GM19463 (cell line): ENCODE data around the gene RWDD3.
A peak's percentile ranks its signal among the peaks of the same experiment; 100 is the strongest.

Experiments used
- ATAC-seq: cut with Tn5 transposase; IDR thresholded peaks from one replicate; pipeline ENCODE4 v1.9.1; 2021; ENCODE audit warnings: mild to moderate bottlenecking, moderate library complexity; ENCODE audit not compliant: unreplicated experiment

The RWDD3 gene

DNA sequence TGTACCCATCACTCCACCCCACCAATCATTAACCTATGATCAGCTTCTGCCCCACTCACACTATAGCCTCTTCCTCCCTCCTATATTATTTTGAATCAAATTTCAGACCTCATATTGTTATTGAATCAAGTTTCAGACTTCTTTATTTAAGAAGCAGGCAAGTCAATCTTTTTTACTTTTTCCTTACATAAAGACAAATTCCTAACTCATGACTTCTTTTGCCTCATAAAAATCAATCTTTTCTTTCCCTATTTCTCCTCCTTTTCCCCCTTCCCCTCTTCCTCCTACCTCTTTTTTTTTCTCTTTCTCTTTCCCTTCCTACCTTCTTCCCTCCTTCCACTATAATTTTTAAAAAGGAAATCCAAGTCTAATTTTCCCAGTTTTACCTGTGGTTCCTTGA lies 4.3 kb upstream of the RWDD3 start:
- ATAC-seq: no peak

DNA sequence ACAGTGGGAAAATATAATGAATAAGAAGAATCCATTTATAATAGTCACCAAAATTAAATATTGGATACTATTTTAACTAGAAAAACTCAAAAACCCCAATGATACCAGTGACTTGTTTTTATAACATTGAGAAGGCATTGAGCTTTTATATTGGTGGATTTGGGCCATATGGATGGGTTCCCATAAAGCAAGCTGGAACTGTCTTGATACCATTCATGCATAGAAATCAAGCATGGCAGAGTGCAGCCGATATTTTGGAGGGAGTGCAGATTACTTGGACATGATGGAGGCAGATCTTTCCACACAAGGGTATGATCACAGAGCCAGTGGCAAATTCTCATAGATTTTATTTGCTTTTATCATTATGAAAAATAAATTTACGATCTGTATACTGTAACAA lies 3.8 kb upstream of the RWDD3 start:
- ATAC-seq: no peak

DNA sequence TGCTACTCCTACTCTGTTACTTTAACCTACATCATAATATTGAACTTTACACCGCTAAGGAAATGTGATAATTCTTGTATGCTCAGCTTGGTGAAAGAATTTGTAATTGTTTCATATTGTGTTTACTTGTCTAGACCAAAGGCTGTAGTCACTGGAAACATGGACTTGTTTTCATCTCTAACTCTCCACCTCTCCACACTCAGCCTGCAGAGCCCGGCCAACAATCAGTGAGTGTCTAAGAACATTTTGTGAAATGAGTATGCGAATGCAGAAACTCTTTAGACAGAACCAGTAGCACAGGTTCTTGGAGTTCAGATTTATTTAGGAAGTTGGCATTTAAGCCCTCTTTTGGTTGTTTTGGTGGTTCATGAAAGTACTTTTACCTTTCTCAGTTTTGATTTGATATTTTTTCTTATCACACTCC lies 3.2 kb upstream of the RWDD3 start:
- ATAC-seq: no peak

DNA sequence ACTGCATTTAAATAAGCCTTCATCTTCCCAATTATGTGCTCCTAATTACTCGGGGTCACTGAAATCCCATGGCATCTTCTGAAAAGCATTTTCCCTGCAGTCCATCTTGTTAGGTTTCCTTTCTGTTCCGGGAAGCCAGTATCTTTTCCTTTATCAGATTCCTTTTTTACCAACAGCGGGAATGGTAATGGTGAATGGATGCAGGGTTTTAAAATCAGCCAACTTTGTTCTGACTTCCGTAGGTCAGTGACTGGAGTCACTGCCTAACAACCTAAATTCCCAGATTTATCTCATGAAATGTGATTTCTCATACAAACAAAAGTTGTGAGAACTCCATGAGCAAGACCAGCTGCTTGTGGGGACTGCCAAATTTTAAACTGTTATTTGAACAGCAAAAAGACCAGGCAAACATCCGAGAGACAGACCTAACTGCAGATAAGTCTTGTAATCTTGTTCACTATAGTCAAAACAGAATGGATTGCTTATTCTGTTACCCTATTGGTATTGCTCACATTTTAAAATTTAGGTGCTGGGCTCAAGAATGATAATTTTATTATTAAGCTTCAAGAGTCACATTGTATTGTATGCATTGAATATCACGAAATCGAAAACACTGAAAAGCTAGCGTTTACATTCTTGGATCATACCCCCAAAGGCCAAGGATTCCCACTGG lies 1.2 kb upstream of the RWDD3 start:
- no peak for ATAC-seq

DNA sequence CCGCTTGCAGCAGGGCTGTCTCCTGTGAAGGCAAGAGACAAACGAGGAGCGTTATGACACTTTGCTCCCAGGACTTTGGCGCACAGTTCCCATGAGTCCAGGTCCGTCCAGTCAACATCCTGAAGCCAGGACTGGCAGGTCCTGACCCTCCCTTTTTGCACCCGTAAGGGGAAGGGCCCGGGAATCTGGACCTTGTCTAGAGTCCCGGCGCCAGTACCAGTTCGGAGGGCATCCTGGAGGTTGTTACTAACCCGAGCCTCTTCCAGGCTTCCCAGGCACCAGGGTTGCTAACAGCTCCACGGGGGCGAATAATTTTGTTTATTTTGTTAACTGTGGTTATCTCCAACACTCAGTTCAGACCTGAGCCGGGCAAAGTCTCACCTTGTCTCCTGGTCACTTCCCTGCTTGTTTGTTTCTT lies 682 bp upstream of the RWDD3 start:
- ATAC-seq: no peak

DNA sequence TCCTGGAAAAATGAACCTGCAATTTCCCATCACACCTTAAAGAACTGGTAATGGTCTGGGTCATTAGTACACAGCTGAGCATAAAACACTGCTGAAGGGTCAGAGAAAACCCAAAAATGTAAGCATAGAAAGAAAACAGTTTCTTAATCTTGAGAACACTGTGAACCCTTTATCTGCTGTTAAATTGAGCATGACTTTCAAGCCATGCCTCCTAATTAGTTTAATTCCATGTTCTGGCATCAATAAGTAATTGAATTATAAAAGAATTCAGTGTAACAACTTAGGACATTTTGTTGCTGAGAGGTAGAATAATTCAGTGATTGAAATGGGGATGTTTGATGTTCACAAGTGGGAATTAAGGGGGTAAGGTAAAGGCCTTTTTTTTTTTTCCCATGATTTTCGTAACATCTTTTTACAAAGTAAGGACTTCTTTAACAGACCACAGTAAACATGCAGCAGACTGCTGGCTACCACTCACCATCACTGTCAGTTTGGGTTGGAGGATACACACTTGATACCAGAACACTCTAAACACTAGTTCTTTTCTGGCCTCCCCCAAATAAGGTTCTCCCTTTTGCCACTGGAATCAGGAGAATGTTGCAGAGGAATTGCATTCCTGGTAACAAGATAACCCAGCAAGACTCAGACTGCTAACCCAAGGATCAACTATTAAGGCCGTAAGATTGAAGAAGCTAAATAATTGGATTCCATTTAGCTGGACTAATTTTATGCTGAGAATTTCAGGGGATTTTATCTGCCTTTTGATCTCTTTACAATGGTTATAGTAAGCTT lies 3.0 kb downstream of the RWDD3 start:
- no peak for ATAC-seq

DNA sequence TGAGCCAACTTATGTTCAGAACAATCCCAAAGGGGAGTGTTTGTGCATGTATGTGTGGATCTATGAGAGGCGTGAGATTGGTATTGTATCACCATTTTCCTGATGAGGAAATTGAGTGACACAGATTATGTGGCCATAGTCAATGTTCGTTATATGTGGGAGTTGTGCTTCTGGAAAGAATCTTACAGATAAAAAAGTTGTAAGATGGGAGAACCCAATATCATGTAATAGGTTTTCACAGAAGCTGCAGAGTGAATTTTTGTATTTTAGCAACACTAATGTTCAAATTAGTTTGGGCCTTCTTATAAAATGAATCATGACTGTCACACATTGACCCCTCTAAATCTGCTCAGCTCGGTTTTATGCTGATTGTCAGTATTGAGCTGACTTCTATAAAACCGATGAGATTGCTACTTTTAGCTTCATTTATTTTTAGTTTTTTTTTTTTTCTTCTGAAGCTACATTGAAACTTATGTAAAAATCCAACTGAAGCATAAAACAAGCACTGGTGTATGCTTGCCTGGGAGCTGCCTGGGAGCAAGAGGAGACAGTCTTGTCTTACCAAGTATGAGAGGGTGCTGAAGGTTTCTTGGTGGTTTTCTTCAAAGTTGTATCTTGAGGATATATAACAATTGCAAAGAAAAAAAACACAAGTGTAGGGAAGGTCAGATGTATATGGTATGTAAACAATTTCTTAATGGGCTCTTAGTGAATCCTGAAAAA lies 4.1 kb downstream of the RWDD3 start:
- ATAC-seq: no peak

DNA sequence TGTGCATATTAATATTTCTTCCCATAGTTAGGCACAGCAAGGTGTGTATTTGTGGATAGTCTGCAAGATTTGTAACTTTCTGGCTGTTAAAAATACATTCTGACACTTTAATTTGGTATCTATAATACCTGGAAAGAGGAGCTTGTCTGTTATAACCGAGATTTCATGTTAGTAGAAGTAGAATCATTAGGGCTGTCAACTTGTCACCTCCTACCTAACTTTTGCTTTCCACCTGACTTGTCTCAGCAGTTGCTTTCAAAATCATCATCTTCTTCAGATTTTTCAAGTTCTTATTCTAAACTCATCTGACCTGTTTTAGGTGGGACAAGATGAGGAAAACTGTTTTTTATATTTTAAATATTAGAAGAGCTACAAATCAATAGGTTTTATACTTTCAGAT lies 11.0 kb downstream of the RWDD3 start:
- no peak for ATAC-seq

DNA sequence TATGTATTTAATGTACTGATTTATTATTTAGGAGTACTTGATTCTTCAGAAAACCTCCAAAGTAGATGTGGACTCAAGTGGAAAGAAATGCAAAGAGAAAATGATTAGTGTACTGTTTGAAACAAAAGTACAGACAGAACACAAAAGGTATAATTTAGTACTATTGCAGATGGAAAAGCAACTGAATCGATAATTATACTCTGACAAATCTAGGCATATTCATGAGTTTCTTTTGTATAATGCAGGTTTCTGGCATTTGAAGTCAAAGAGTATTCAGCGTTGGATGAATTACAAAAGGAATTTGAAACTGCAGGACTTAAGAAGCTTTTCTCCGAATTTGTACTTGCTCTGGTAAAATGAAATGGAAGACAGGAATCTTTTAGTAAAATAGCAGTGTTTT lies 12.5 kb downstream of the RWDD3 start:
- ATAC-seq: no peak

DNA sequence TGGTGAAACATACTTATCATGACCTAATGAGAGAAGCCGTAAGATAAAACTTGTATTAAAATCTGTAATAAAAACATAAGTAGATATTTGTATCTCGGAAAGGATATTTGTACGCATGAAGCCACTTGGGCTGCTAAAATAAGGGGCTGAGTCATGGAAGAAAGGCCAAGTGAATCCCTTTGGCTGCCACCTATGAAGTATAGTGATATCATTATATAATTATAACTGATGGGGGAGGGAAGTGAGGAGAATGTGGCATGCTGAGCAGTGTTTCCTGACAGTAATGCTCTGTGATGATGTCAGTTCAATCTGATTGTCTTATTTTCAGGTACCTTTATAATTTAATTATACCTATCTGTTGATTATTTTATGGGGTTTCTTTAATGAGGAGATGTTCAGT lies 13.6 kb downstream of the RWDD3 start:
- ATAC-seq: no peak

DNA sequence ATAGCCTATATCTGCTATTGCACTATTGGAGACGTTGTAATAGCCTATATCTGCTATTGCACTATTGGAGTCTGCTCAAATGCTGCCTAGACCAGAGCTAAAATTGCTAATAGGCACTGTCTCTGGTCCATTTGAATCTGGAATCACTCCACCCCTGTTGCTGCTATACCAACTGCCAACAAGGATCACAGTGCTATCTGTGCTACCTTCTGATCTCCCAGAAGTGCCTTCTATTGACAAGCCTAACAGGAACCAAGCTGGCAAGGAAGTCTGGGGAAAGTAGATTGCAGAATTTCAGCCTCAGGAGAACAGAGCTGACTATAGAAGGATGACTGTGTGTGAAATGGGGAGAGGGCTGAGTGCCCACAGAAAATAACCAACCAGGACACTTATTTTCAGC lies 15.9 kb downstream of the RWDD3 start:
- no peak for ATAC-seq

DNA sequence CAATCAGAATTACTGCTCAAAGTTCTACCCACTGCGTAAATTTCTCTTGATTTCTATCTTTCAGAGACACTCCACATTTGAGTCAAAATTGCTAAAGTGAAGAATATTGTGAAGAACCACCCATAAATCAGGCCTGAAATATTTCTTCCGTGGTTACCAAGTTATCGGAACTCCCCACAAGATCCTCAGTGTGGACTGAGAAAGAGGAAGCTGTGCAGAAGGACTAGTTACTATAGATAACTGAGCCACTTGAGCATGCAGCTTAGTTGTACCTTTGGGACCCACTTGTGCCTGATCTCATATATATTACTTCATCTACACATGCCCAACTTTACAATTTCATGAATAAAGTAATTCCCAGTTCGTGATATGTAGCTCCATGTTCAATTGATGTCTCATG lies 18.4 kb downstream of the RWDD3 start:
- ATAC-seq: no peak

DNA sequence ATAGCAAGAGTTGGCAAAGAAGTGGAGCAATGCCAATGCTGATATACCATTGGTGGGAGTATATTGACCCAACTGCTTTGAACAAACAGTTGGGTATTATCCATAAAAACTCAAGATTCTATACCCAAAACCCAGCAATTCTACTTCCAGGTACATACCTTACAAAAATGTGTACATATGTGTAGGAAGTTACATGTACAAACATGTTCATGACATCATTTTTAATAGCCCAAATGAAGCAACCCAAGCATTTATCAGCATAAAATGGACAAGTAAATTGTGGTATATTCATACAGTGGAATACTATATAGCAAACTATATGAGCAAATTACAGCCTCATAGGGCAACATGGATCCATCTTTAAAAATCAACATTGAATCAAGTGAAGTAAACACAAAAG lies 20.9 kb downstream of the RWDD3 start:
- ATAC-seq: no peak

DNA sequence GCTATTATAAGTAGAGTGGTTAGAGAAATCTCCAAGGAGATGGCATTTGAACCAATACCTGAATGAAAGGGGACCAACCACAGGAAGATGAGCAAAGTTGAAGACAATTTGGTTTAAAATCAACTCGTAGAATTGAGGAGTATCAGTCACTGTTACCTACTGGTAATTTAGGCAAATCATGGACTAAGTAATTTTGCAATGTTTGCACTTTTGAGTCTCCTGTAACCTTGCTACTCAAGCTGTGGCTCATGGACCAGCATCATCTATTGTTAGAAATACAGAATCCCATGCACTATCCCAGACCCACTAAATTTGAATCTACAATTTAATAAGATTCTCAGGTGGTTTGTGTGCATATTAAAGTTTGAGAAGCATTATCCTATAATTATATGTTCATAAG lies 21.8 kb downstream of the RWDD3 start:
- ATAC-seq: no peak

DNA sequence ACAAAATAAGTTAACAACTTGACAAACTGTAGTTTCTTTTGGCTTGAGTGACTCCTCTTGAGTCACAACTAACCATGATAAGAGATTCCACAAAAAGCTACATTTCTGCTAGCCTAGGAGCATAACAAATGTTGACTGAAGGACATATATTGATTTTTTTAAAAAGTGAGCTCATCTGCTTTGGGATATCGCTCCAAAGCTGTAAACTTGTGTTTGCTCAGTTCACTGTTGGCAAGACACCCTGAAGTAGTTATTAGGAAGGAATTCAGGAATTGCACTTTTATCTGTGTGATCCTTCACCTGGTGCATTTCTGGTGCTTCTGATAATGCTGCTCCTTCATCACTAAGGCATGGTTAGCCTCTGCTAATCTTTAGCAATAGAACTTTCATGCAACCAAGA lies 23.7 kb downstream of the RWDD3 start:
- no peak for ATAC-seq

DNA sequence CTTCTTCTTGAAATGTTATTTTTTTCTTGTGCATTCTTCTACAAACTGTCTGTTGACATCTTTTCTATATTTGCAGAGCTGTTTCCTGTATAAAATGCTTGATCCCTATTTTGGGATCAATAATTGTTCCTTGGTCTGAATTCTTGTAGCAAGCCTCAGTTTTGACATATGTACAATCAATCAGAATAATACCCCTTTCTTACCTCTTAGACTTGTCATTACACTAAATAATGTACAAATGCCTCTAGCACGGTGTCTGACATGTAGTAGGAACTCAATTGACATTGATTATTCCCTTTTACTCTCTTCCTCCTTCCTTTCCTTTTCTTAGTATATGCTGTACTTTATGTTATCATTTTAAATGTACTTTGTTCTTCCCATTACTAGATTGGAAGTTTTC lies 25.2 kb downstream of the RWDD3 start:
- ATAC-seq: no peak

DNA sequence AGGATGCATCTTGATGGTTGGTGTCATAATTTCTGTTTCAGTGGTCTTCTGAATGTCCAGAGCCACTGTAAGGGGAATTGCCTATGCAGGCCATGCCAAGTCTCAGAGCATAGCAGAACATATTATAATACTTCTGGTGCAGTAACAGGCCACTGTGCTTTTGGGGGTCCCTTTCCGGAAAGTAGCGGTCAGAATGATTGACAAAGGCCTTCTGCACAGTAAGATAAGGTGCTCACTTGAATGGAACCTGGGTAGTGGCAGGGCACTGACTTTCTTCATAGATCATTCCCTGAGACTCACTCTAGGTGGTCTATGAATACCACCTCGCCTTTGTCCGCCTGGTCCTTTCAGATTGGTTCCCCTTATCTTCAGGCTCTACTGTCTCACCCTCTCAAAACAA lies 28.9 kb downstream of the RWDD3 start:
- ATAC-seq: no peak

DNA sequence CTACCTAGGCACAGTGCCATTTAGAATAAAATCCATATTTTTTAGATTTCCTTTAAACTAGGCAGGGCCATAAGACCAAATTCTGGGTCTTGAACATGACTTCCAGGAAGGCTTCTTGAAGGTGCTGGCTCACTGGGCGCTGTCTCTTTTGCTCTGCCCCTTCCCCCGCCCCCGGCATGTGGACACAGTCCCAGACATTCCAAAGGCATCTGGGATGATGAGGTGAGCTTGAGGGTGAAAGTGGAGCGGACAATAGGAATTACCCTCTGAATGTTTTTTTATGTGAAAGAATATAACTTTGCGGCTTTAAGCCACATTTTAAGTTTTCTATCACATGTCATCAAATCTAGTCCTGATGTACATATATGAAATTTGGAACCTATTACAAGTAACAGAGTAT lies 29.4 kb downstream of the RWDD3 start:
- no peak for ATAC-seq

DNA sequence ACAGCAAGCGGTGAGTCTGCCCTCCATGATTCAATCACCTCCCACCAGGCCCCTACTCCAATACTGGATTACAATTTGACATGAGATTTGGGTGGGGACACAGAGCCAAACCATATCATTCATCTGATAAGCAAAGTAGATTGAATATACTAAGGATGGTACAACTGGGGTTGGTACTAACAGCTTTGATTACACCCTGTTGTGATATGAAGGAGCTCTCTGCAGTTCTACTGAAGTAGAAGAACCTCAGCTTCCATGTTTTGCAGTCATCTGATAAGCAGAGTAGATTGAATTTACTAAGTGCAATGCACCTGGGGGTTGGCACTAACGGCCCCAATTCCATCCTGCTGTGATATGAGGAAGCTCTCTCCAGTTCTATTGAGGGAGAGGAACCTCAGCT lies 31.1 kb downstream of the RWDD3 start:
- no peak for ATAC-seq

DNA sequence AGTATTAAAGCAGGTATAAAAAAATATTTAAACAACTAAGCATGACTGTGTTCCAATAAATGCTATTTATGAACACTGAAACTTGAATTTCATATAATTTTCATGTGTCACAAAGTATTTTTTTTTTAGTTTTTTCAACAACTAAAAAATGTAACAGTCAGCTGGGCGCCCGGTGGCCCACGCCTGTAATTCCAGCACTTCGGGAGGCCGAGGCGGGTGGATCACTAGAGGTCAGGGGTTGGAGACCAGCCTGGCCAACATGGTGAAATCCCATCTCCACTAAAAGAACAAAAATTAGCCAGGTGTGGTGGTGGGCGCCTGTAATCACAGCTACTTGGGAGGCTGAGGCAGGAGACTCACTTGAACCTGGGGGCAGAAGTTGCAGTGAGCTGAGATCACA lies 42.4 kb downstream of the RWDD3 start:
- ATAC-seq: no peak

DNA sequence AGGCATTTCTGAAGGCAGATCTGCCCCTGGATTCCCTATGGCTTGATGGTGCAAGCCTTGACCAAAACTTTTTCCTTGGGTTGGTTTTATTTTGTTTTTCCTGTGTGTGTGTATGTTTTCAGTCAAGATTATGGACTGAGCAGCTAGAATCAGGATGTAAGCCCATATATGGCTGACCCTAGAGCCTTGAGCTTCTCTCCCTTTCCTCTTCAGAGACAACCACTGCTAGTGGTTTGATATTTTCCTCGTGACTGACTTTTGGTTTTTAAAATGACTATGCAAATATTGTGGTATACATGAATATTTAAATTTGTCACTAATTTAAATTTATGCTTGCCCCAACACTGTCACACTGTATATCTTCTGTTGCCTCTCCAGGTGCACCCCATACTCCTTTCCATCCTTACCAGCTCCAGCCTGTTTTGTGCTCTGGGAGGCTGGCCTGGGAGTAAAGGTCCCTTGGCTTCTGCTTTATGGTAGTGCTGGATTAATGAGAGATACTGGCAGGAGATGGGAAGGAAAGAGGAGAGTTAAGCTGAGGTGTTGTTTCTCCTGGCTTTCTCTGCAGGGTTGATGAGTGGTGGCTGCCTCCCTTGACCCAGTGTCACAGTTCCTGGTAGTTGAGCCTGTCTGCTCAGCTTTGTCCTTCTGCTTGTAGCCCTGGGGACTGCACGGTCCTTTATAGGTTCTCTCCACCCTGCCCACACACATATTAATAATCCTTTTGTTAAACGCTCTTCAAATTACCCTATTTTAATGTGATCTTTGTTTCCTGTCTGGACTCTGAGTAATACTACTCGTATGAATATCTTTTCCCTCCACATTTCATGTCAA lies 44.4 kb downstream of the RWDD3 start:
- peak; percentile 76 for ATAC-seq
